GM12878 (cell line): ENCODE results near the gene RDH12.
A peak's percentile ranks its signal among the peaks of the same experiment; 100 is the strongest.

Experiments
- EP300 ChIP-seq, 2 experiments: fragments of 150-350 bp in 1 of 2; IDR thresholded peaks; 2 replicates each; pipeline ENCODE4 v1.6.1; 2011 to 2012; ENCODE audit warnings: low read depth in 2 of 2, low read length in 2 of 2, borderline replicate concordance in 1 of 2, improper control_type of control experiment in 1 of 2, inconsistent platforms in 1 of 2; ENCODE audit not compliant: control insufficient read depth in 1 of 2
- RAD21 ChIP-seq: IDR thresholded peaks from 2 replicates; pipeline ENCODE4 v1.6.1; 2011; ENCODE audit warnings: mild to moderate bottlenecking, low read depth, low read length, moderate library complexity; ENCODE audit not compliant: insufficient read depth
- SP1 ChIP-seq: IDR thresholded peaks from one replicate; pipeline ENCODE4 v1.6.1; 2011; ENCODE audit warnings: low read depth, low read length

DNA sequence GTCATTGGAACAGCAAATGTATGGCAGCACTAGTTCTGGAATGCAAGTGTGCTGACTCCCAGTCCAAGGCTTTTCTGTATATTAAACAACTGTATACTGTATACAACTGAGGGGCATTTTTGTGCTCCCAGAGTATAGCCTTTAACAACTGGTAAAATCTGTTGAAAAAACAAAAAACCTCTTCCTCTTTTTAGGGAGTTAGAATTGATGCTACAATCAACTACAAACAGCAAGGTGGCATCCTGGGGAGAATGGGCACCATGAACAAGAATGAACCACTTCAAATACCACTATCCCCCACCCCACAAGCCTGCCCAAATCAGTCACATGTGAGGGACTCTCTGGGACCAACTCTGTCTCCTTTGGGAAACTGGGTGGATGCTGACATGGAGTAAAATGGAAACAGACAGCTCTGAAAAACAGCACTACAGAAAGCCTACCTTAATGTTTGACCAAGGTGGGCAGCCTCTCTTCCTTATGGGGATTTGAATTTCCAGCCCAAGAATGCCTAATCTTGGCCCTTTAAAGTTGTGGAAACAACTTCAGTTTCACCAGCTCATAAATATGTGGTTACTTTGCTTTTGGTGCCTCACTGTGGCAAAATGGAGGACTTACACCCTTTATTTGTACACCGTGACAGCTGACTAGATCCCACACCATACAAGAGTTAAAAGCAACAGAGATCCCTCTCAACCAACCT lies 34.8 kb upstream of the RDH12 start:
- TF ChIP-seq RAD21 (peak; percentile 86), SP1 (no peak), EP300 (IDR thresholded peaks at IDR 0.05; ENCODE audit: borderline replicate concordance in 1 of 2, control insufficient read depth in 1 of 2, low read depth in 2 of 2, low read length in 2 of 2) (no peak)
